Uterus (tissue), 4 donors: ENCODE results near the gene TNFRSF18. TPM values are rescaled to one million over a fixed set of nuclear protein-coding genes. Genes with fewer than 3 reads are reported as not detected.

ENCODE experiments used
- DNase-seq, 2 donors: peaks; one replicate each; pipeline ENCODE4 v3.0.0-alpha.2; 2019 to 2020
- H3K27ac ChIP-seq, 2 donors: fragments of 200-600 bp; sonication (generic); 1 replicate in 1 of 2; 2 replicates in 1 of 2; pipeline ENCODE4 v1.5.1; 2016 to 2018
- H3K27me3 ChIP-seq, 2 donors: fragments of 200-600 bp; sonication (generic); one replicate each; pipeline ENCODE4 v1.5.1; 2018 to 2019; ENCODE audit warnings: control low read depth in 1 of 2
- H3K36me3 ChIP-seq, 2 donors: fragments of 200-600 bp; sonication (generic); one replicate each; pipeline ENCODE4 v1.5.1; 2019; ENCODE audit warnings: control low read depth in 1 of 2
- H3K4me1 ChIP-seq, 2 donors: fragments of 200-600 bp; sonication (generic); one replicate each; pipeline ENCODE4 v1.5.1; 2018 to 2019; ENCODE audit warnings: control low read depth in 1 of 2
- H3K4me3 ChIP-seq, 2 donors: fragments of 200-600 bp; sonication (generic); 1 replicate in 1 of 2; 2 replicates in 1 of 2; pipeline ENCODE4 v1.5.1; 2018 to 2019; ENCODE audit warnings: mild to moderate bottlenecking in 1 of 2
- H3K9me3 ChIP-seq, 2 donors: fragments of 200-600 bp; sonication (generic); one replicate each; pipeline ENCODE4 v1.5.1; 2019; ENCODE audit warnings: control low read depth in 1 of 2
- POLR2A ChIP-seq, 2 donors: fragments of 450-650 bp; IDR thresholded peaks; one replicate each; pipeline ENCODE4 v1.6.1; 2016; ENCODE audit warnings: antibody characterized with exemption in 2 of 2, mild to moderate bottlenecking in 1 of 2, moderate library complexity in 1 of 2
- intact Hi-C: fragments of 100-400 bp; cut with DNase I; formaldehyde crosslinking; loops from one replicate; pipeline ENCODE4 v1.15.1; 2023; ENCODE audit warnings: low total_unique reads
- total RNA-seq, 4 donors: library from RNA; depleted of rRNA in 3 of 4; stranded (reverse); fragments of >200 nt in 3 of 4; gene quantifications; one replicate each; pipeline versions ENCODE4 v1.1.0 to v1.2.4, GENCODE V29; 2014 to 2023
- TF ChIP-seq, protein P1 (sequence below), 4 experiments: fragments of 200-600 bp in 2 of 4; fragments of 450-650 bp in 2 of 4; sonication (generic) in 2 of 4; IDR thresholded peaks; one replicate each; pipeline ENCODE4 v1.5.1; 2016 to 2019; ENCODE audit warnings: antibody characterized with exemption in 4 of 4, mild to moderate bottlenecking in 2 of 4, moderate library complexity in 1 of 4
- donor health status: DM: yes; HTN: yes; CAD: no.

Gene TNFRSF18
- total RNA-seq, 4 donors from 2014 or later: 0.37 to 2.6 TPM; not detected in 2

DNA sequence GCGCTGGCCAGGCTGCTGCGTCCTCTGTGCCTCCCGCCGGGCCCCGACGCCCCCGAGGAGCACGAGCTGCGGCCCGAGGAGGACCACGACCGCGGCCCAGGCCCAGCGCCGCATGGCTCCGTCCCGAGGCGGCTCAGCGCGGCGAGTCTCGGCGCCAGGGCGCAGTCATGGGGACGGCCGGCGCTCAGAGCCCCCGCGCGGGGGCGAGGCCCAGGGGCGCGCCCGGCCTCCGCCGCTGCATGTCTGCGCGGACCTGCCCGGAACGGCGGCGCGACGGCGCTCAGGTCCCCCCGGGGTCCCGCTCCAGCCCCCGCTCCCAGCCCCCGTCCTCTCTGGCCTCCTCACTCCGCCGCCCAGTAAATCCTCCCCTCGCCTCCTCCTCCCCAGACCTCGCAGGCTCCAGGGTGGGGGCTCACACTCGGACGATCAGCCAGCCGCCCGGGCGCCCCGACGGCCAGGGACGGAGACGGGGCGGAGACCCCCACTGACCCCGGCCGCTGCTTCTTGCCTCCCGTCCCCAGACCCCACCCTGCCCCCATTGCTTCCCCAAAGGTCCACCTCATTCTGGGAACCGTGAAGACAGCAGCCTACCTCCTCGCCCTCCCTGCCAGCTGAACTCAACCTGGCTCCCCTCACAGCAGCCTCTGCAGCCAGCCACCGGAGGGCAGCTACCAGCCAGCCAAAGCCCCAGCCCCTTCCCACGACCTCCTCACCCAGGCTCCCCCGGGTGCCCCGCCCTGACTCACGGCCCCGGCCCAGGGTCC, 40.4 kb upstream of the TNFRSF18 start, which contains the start of gene C1QTNF12:
Gene C1QTNF12, minus strand, starts transcription at position 146 of the 764 bp plus-strand sequence. Its CDS starts 32 bp downstream, at position 114.
- Histone ChIP-seq H3K4me1 (peaks cover 0 to 9% of the 10 kb centered on the region in 2 donors), H3K9me3 (no peaks in the 10 kb centered on the region), H3K27me3 (peaks cover 0 to 8% of the 10 kb centered on the region in 2 donors), H3K36me3 (no peaks in the 10 kb centered on the region), H3K4me3 (no peak within 1 kb of the TSS), H3K27ac (no peak within 1 kb of the TSS)
- TF ChIP-seq POLR2A (IDR thresholded peaks at IDR 0.05): no peak
- TF ChIP-seq, protein P1, sequence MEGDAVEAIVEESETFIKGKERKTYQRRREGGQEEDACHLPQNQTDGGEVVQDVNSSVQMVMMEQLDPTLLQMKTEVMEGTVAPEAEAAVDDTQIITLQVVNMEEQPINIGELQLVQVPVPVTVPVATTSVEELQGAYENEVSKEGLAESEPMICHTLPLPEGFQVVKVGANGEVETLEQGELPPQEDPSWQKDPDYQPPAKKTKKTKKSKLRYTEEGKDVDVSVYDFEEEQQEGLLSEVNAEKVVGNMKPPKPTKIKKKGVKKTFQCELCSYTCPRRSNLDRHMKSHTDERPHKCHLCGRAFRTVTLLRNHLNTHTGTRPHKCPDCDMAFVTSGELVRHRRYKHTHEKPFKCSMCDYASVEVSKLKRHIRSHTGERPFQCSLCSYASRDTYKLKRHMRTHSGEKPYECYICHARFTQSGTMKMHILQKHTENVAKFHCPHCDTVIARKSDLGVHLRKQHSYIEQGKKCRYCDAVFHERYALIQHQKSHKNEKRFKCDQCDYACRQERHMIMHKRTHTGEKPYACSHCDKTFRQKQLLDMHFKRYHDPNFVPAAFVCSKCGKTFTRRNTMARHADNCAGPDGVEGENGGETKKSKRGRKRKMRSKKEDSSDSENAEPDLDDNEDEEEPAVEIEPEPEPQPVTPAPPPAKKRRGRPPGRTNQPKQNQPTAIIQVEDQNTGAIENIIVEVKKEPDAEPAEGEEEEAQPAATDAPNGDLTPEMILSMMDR (IDR thresholded peaks at IDR 0.05): no peak
- no peak for DNase-seq
- intact Hi-C loops: no loop called here

DNA sequence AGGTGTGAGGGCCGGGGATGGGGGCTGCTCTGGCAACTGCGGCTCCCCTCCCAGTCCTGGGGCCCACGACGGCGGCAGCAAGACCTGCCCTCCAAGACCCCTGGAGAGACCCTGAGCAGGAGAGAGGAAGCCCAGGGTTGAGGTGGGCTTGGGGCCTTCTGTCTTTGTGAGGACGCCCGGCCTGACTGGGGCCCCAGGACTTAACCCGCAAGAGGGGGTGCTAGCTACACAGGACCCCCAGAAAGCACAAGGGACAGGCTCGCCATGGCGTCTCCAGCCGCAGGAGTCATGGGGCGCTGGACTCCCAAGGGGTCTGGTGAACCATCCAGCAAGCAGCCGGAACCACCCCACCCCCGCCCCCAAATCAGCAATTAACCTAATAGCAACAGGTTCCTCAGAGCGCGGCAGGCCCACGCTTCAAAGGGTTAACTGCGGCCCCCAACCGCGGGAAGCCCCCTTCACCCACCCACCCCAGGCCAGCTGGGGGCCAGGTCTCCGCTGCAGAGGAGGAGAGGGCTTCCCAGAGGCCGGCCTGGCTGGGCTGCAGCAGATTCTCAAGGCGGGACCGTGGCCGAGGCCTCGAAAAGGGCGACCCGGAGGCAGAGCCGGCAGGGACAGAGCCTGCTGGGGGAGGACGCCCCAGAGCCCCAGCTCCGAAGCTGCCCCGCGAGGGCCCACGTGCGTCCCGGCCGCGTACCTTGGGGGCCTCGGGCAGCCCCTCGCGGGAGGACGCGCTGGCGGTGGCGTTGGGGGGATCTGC, 39.6 kb upstream of the TNFRSF18 start:
- intact Hi-C loops: no loop called here

DNA sequence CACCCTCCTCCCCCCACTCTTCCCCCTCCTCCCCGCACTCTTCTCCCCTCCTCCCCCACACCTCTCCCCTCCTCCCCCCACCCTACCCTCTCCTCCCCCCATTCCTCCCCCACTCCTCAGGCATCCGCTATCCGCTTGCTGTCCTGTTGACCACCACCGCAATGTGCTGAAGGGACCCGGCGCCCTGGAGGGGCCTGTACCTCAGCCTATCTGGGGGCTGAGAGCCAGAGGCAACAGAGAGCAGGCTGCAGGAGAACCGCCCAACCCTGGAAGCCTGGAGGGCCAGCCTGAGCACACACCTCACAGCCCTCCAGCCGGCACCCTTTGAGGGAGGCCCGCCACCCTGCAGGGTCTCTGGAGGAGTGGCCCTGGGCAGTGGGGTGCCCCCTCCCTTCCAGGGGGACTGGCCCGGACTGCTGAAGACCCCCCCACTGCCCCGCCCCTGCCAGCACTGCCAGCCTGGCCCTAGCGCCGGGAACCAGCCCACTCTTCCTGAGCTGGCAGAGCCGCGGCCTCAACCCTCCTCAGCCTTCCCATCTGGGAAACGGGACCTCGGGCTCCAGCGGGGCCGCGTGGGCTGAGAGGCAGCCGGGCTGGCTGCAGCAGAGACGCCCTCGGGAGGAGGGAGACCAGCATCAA, 38.9 kb upstream of the TNFRSF18 start:
- no peak overlapping the region for H3K4me3 ChIP-seq
- DNase-seq: no peak
- H3K27ac ChIP-seq: no peak overlapping the region
- peaks cover 0 to 9% of the 10 kb centered on the region in 2 donors for H3K4me1 ChIP-seq
- H3K36me3 ChIP-seq: no peaks in the 10 kb centered on the region
- no peaks in the 10 kb centered on the region for H3K9me3 ChIP-seq
- intact Hi-C loops: no loop called here
- no peak for TF ChIP-seq POLR2A (IDR thresholded peaks at IDR 0.05)
- TF ChIP-seq, protein P1 (IDR thresholded peaks at IDR 0.05): no peak
- H3K27me3 ChIP-seq: peaks cover 0 to 8% of the 10 kb centered on the region in 2 donors

More for the DNA sequence above, 39.6 kb upstream of the TNFRSF18 start:
- Histone ChIP-seq H3K27ac (no peak overlapping the region), H3K9me3 (no peaks in the 10 kb centered on the region), H3K36me3 (no peaks in the 10 kb centered on the region), H3K4me3 (no peak overlapping the region), H3K27me3 (peaks cover 0 to 8% of the 10 kb centered on the region in 2 donors), H3K4me1 (peaks cover 0 to 9% of the 10 kb centered on the region in 2 donors)
- DNase-seq: no peak
- TF ChIP-seq POLR2A (IDR thresholded peaks at IDR 0.05): no peak
- TF ChIP-seq, protein P1 (IDR thresholded peaks at IDR 0.05): no peak

DNA sequence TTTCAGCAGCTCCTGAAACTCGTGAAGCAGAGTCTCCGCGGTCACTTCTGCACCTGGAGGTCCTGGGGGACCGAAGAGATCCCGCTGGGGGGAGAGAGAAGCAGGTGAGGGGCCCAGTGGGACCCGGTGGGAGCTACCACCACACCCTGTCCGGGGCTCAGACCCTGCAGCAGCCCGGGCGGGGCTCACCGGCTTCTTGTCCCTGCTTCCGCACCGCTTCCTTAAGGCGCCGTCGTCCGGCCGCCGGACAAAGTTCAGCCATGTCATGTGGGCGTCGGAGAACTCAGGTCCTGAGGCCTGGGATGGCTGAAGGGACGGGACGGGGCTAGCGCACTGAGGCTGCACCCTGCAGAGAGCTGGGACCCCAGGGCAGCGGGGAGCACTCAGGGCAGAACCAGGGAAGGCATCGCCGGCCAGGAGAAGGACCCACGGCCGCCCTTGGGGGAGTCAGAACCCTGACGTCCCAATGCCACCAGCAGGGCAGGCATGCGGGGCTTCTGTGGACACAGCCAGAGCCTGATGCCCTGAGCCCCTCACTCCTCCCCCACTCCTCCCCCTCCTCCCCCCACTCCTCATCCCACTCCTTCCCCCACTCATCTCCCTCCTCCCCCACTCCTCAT, 37.9 kb upstream of the TNFRSF18 start:
- no peak overlapping the region for H3K4me3 ChIP-seq

More for the DNA sequence above, 37.9 kb upstream of the TNFRSF18 start:
- intact Hi-C loops: no loop called here
- no peak overlapping the region for H3K27ac ChIP-seq
- DNase-seq: no peak
- no peaks in the 10 kb centered on the region for H3K9me3 ChIP-seq
- H3K27me3 ChIP-seq: peaks cover 0 to 9% of the 10 kb centered on the region in 2 donors
- H3K36me3 ChIP-seq: no peaks in the 10 kb centered on the region
- H3K4me1 ChIP-seq: peaks cover 0 to 9% of the 10 kb centered on the region in 2 donors
- TF ChIP-seq POLR2A (IDR thresholded peaks at IDR 0.05): no peak
- TF ChIP-seq, protein P1 (IDR thresholded peaks at IDR 0.05): no peak
